GM21528 (cell line): ENCODE measurements around the gene PADI1.
"Not testable (repeated sequence)": the region's sequence is repeated elsewhere in the genome, so short reads cannot be mapped to it uniquely, and the experiment has no call there.

Experiments
- ATAC-seq: cut with Tn5 transposase; IDR thresholded peaks from one replicate; pipeline ENCODE4 v1.9.1; 2021; ENCODE audit warnings: mild to moderate bottlenecking, moderate library complexity; ENCODE audit not compliant: unreplicated experiment, low FRiP score

Gene PADI1

GRCh38 chr1:17235135-17235885 is 30.4 kb downstream of the PADI1 start:
- no peak for ATAC-seq

GRCh38 chr1:17236779-17237560 is 32.0 kb downstream of the PADI1 start:
- no peak for ATAC-seq

GRCh38 chr1:17237561-17237903 is 32.6 kb downstream of the PADI1 start:
- no peak for ATAC-seq

GRCh38 chr1:17239420-17239819 is 34.5 kb downstream of the PADI1 start:
- no peak for ATAC-seq

- ATAC-seq = not testable (repeated sequence)
These were observed 36.3 kb downstream of the PADI1 start for GRCh38 chr1:17241011-17241779.

- ATAC-seq = not testable (repeated sequence)
These were observed 36.8 kb downstream of the PADI1 start for GRCh38 chr1:17241780-17242074.

GRCh38 chr1:17243274-17243673 is 38.3 kb downstream of the PADI1 start:
- ATAC-seq = no peak

GRCh38 chr1:17244821-17245740 is 40.2 kb downstream of the PADI1 start:
- ATAC-seq = no peak

GRCh38 chr1:17245816-17246325 is 40.9 kb downstream of the PADI1 start:
- ATAC-seq = no peak

GRCh38 chr1:17246971-17247370 is 42.0 kb downstream of the PADI1 start:
- ATAC-seq = no peak

- ATAC-seq = no peak
These were observed 43.9 kb downstream of the PADI1 start, which contains the start of gene PADI3 for GRCh38 chr1:17248781-17249180. Gene PADI3 (plus strand): TSS chr1:17249098. CDS start chr1:17249138, 40 bp downstream.

GRCh38 chr1:17250601-17251000 is 45.7 kb downstream of the PADI1 start:
- no peak for ATAC-seq

GRCh38 chr1:17251246-17251645 is 46.3 kb downstream of the PADI1 start:
- no peak for ATAC-seq

- no peak for ATAC-seq
These were observed 46.9 kb downstream of the PADI1 start for GRCh38 chr1:17251701-17252376.

GRCh38 chr1:17255336-17255735 is 50.4 kb downstream of the PADI1 start:
- ATAC-seq = no peak

- no peak for ATAC-seq
These were observed 53.3 kb downstream of the PADI1 start for GRCh38 chr1:17258116-17258757.

- ATAC-seq = no peak
These were observed 53.8 kb downstream of the PADI1 start for GRCh38 chr1:17258758-17259130.

GRCh38 chr1:17259233-17259873 is 54.4 kb downstream of the PADI1 start:
- no peak for ATAC-seq

GRCh38 chr1:17260264-17260663 is 55.3 kb downstream of the PADI1 start:
- ATAC-seq = no peak
